Middle frontal gyrus (tissue), 1 donor: ENCODE results near the gene FNDC10.
A peak's percentile ranks its signal among the peaks of the same experiment; 100 is the strongest.
"Not testable (repeated sequence)": the region's sequence is repeated elsewhere in the genome, so short reads cannot be mapped to it uniquely, and the experiment has no call there.

Experiments
- DNase-seq: peaks from one replicate; pipeline ENCODE4 v3.0.0-alpha.2; 2015; ENCODE audit warnings: low spot score; ENCODE audit errors: extremely low spot score

Gene FNDC10

DNA sequence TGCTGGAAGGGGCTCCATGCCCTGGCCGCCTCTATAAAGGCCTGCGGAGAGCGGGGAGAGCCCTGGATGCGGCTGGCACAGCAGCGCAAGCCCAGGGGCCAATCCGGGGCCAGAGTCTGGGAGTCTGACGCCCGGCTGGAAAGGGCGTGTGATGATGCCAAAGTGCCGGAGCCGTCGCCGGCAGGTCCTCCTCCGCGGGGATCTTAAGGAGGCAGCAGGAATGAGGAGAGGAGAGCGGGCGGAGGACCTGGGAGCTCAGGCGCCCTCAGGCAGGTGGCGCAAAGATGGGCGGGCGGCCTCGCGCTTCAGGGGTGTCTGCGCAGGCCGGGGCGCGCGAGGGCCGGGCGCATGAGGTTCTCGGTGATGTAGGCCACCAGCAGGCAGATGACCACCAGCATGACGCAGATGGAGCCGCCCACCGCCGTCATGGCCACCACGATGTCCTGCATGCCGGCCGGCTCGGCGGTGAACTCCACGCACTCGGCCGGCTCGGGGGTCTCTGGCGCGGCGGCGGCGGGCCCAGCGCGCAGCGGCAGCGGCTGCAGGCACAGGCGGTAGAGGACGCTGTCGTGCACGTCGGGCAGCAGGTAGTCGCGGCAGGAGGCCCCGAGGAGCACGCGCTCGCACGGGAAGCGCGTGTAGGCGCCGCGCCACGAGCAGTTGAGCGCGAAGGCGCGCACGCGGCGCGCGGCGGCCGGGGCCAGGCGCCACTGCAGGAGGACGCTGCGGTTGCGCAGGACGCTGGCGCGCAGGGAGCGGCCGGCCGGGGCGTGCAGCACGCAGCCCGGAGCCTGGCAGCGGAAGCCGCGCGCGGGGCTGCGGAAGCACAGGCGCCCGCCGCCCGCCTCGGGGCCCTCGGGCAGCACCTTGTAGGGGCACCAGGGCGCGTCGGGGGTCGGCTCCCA, 653 bp downstream of the FNDC10 start:
- no peak for DNase-seq

DNA sequence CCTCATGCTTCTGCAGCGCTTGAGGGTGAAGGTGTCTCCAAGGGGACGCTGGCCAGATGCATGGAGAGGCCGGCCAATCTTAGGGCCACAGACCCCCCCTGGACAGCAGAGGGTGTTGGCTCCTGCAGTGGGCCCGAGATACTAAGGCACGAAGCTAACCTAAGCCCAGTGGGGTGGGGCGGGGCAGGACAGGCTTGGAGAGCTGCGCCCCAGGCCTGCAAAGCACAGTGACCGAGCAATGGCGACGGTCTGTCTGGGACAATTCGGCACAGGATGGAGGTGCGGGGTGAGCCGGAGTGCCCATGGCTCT, 1.3 kb downstream of the FNDC10 start:
- no peak for DNase-seq

DNA sequence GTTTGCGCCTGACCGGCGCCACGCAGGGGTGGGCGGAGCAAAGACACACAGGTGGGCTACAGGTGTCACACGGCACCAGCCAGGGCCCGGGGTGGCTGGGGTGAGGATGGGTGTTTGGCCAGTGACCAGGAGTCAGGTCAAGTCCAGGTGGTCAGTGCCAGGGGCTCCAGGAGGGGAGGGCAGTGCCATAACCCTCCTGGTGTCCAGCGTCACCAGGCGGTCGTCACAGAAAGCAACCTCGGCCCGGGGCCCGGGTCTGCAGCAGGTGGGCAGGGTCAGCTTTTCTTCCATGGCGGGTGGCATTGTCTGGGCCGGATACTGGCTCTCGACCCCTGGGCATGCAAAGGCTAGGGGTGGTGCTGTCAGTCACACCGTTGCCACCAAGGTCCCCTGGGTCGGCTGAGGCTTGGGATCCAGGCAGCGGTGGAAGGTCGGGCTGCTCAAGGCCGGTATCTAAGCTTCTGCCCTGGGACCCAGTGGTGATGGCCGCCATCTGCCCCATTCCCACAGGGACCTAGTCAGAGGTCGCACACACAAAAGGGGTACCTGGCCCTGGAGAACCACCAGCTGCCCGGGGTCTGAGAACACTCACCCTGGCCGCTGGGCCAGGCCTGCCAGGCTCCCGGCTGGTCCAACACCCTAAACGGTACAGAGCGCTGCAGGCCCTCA, 1.8 kb downstream of the FNDC10 start:
- no peak for DNase-seq

DNA sequence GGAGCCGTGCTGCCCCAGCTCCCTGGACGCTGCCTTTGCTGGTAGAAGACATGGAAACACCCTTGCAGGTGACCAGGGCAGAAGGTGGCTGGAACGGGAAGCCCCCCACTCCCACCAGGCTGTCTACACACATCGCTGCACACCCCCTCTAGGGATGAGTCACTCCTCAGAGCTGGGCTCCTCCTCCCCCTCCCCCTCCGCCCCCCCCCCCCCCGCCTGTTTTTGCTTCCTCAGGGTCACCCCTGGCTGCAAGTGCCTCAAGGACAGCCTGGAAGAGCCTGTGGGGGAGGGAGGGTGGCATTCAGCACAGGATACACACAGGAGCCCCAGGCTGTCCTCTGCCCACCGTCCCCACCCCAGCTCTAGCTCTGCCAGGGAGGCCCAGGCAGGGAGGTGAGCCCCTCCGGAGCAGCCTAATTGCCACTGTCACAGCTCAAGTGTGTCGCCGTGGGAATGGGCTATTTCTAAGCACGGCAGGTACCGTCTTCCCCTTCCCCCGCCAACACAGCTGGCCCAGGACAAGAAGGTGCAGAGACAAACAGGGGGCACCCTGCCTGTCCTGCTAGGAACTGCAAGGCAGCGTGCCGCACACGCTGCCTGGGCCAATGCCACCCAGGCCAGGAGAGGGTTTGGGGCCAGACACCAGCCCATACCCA, 2.5 kb downstream of the FNDC10 start:
- DNase-seq: no peak

DNA sequence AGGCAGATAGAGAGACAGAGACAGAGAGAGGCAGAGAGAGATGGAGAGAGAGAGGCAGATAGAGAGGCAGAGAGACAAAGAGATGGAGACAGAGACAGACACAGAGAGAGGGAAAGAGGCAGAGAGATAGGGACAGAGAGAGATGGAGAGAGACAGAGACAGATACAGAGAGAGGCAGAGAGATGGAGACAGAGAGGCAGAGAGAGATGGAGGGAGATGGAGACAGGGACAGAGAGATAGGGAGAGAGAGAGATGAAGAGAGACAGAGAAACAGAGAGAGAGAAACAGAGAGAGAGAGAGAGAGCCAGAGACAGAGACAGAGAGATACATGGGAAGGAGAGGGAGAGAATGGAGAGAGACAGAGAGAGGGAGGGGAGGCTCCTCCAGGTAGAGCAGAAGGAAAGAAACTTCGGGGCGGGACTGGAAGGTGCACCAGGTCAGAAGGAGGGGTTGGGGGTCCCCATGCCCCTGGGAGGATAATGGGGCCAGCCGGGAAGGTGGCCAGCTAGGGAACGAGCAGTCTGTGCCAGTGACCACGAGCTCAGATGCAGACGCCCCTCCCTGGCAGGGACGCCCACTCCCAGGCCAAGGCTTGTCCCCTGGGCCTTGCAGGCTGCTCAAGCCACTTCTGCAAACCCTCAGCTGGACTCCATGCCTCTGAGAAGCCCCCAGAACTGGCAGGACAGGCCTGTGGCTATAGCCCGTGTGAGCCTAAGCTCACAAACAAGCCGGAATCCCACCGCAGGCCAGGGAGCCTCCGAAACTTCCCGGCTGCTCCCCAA, 3.3 kb downstream of the FNDC10 start:
- DNase-seq: no peak

DNA sequence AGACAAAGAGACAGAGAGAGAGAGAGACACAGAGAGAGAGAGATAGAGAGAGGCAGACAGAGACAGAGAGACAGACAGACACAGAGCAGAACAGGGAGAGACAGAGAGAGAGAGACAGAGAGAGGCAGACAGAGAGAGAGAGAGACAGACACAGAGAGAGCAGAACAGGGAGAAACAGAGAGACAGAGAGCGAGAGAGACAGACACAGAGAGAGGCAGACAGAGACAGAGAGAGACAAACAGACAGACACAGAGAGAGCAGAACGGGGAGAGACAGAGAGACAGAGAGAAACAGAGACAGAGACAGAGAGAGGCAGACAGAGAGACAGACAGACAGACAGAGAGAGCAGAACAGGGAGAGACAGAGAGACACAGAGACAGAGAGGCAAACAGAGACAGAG, 4.6 kb downstream of the FNDC10 start:
- DNase-seq: not testable (repeated sequence)

DNA sequence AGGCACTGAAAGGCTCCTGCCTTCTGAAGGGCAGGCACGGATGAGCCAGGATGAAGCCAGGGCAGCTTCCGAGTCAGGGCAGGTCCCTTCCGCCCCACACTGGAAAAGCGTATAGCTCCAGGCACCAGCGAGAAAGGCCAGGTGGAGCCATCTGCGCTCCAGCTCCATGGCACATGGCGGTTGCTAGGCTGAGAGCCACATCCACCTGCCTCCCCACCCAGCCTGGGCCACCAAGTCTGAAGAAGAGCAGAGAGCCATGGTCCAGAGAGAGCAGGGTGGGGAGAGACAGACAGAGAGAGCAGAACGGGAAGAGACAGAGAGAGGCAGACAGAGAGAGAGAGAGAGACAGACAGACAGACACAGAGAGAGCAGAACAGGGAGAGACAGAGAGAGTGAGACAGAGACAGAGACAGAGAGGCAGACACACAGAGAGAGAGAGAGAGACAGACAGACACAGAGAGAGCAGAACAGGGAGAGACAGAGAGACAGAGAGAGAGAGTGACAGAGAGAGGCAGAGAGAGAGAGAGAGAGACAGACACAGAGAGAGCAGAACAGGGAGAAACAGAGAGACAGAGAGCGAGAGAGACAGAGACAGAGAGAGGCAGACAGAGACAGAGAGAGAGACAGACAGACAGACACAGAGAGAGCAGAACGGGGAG, 5.2 kb downstream of the FNDC10 start:
- DNase-seq: no peak

DNA sequence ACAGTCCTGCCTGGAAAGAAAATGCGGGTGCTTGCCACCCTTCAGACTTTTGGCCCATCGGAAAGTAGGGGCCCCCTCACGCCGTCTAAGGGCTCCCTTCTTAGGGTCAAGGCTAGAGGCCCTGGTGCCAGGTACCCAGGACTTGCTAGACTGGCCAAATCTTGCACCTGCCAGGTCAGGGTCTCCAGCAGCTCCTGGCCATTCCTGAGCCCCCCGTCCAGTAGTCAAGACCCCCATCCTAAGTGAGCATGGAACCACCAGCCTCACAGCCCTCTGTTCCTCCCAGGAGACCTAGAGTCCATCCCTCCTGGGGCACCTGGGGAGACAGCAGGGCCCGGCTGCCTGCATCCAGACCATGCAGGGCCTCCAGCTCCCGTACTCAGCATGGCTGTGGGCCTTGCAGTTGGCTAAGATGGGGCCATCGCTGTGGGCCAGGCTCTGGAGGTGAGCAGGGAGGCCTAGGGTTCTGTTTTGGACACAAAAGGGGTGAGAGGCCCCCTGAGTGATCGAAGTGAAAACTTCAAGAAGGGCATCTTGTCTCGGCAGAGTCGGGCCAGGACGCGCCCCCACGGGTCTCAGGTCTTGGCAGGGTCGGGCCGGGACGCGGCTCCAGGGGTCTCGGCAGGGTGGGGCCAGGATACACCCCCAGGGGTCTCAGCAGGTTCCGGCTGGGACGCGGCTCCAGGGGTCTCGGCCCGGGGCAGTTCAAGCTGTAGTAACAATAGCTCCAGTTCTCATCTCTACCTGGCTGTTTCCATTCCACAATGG, 5.9 kb downstream of the FNDC10 start:
- no peak for DNase-seq

DNA sequence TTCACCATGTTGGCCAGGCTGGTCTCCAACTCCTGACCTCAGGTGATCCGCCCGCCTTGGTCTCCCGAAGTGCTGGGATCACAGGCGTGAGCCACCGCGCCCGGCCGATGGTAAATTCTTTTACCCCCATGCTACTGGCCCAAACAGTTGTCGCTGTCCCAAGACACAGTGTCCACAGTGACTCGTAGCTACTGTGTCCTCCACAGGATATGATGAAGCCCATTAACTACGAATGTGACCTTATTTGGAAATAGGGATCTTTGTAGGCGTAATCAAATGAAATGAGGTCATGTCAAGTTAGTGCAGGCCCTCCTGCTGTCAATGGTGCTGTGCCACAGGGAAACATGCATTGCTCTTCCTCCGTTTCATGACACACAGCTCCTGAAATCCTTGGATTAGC, 8.5 kb downstream of the FNDC10 start:
- no peak for DNase-seq

DNA sequence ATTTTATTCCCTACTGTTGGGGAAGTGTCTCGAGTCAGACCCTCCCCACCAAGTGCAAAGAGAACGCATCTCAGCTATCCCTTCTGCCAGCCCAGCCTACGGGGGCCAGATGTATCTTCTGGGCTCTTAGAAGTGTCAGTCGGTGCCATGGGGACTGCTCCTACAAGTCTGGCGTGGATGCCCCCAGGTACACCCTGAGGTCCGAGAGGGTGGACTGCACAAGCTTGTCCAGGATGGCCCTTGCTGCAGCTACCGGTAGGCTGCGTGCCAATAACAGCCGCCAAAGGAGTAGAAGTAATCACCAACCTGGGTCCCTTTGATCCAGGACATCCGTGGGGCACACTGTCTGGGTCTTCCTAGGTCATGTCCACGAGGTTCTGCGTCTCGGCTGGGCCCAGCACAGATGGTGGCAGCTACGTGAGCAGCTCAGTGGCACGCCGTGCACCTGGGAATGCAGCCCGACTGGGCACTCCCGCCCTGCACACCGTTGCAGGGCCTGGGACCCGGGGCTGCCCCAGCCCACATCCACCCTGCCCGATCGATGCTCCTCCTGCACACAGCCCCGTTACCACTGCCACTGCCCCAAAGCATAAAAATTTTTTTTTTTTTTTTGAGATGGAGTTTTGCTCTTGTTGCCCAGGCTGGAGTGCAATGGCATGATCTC, 16.5 kb downstream of the FNDC10 start:
- DNase-seq: no peak

DNA sequence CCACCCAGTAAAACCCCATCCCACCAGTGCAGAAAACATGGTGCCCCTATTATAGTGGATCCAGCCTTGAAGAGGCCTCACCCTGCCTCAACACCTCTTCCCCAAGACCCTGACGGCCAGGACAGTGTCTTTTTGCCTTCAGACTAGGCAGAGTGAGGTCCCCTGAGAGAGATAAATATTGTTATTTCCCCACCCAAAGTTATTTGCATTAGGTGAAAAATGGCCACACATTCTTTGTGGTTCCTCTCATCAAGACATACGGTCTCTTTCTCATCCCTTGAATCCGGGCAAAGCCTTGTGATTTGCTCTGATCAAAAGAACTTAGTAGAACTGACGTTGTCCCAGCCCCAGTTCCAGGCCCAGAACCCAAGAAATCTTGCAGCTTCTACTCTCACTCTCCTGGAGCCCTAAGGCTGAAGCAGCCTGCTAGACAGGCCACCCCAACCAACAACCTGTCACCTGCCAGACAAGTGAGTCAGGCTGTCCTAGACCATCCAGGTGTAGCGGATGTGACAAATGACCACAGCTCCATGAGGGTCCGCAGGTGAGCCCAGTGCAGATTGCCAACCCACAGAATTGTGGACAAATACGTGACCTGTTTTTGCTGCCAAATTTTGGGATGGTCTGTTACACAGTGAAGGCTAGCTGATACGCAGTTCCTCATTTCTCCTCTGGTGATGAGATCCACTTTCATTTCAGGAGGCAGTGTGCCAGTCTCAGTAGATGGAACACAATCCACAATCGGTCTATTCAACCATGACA, 17.2 kb downstream of the FNDC10 start:
- no peak for DNase-seq

DNA sequence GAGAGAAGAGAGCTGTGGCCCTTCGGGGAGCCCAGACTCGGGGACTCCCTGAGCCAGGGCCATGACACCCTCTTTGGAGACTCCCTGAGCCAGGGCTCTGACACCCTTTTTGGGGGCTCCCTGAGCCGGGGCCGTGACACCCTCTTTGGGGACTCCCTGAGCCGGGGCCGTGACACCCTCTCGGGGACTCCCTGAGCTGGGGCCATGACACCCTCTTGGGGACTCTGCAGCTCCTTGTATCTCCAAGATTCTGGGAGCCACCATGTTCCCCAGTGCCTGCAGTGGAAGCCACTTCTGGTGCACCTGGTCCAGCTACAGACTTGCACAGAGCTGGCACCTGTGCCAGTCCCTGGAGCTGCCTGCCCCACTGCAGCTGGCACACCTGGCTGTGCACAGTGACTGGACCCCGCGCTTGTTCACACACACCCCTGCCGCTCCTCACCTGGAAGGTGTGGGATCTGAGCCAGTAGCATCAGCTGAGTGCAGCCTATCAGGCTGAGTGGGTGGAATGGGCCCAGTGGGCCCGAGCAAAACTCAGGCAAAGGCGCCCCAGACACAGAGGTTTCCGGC, 21.5 kb downstream of the FNDC10 start:
- DNase-seq: no peak

DNA sequence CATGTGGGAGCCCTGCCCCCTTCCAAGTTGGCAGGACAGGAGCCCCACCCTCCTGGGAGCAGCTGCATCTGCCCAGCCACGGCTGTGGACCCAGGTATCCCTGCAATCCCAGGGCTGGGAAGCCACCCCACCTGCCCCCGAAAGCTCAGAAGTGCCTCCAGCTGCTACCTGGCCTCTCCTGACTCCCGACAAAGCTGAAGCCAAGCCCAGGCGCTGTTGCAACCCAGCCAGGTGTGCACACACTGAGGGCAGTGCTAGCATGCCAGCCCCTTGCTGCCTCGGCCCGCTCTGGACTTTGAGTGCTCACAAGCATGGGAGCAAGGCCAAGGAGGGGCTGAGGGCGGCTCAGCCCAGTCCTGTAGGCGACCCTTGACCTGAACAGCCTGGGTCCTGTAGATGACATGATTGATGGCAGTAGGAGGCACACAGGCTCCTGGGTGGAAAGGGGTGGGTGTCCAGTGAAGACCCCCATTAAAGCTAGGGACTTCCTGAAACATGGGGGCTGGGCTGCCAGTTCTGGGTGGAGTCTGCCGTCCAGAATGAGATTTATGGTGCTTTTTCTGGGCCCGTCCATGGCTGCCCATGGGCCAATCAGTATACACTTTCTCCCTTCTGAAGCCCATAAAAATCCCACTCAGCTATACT, 22.4 kb downstream of the FNDC10 start:
- DNase-seq: no peak

DNA sequence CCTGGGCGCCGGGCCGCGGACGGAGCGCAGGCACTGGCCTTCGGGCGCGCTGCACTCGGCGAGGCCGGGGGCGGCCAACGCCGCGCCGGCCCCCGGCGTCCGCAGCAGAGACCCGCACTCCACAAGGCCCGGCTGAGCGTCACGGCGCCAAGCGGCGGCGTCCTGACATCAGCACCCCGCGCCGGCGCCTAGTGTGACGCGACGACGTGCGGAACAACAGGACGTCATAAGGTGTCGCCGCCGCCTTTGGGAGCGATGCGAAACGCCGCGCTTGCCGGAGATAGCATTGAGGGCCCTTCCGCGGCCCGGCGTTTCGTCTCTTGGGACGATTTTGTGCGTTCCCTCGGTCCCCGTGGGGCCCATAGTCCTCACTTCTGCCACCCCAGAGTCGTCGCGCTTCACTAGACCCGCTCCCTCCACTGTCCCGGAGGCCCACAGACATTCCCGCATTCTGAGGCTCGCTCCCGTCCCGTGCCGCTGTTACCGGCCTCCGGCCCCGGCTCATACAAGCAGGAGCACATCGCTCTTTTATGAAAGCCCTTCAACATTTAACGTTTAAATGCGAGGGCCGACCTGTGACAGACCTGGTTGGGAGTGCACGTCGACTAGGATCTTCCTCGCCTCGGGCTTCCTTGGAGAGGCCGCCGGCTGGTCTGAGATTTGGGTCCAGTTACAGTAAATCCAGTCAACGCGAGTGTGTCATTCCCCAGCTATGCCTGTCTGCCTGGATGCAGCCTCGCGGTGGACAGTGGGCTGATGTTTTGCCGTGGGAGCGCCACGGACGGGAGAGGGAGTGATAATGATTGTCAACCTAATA, 25.0 kb downstream of the FNDC10 start, which contains the start of gene SSU72:
SSU72 (minus strand) TSS at position 143 of the 817 bp plus-strand sequence. CDS start 306 bp downstream, outside the sequence.
- DNase-seq: peak; percentile 86

DNA sequence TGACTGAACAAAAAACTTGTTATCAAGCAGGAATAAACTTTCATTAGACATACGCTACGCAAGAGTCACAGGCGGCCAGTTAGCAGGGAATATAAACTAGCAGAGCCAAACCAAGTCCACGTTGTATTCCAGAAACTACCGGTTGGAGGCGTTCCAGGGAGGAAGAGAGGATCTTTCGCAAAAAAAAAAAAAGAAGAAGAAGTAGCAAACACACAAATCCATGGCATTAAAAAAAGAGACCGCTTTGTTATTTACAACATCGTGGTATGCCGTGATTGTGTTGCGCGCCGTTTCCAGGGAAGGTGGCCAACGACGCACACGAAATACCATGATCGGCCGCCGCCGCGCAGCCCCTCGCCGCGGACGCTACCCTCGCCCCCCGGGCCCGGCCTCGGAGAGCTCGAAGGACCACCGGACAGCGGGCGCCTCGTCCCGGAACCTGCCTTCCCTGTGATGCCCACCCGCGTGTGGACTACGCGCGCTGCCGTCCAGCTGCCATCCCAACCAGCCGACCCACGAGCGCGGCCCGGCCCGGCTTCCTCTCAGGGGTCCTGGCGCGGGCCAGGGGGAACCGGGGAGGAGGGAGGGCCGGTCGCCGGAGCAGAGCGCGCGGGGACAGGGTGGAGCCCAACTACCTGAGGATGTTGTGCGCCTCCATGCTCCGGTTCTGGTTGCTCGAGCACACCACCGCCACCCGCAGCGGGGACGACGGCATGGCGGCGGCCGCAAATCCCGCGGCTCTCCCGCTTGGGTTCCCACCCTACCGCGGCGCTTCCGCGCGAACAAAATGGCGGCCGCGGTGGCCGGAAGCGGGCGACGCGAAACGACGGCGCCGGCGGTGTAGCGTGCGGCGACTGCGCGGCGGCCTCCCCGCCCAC, 25.9 kb downstream of the FNDC10 start:
- peak; percentile 11 for DNase-seq

DNA sequence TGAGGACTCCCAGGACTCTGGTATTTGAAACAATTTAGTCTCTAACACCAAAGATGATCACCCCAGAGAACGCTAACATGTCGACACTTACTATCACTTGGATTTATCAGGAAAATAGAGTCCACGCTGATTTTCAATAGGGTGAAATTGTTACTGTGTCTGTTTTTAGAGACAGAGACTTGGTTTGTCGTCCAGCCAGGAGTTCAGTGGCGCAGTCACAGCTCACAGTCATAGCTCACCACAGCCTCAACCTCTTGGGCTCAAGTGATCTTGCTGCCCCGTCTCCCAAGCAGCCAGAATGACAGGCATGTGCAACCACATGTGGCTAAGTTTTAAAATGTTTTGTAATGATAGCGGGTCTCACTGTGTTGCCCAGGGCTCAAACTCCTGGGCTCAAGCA, 30.6 kb downstream of the FNDC10 start:
- DNase-seq: no peak
